Measurements from ENCODE around the gene EXOC4. TPM values are rescaled to one million over a fixed set of nuclear protein-coding genes. Genes with fewer than 3 reads are reported as not detected.

Gene EXOC4
- total RNA-seq, 1 donor from 2014 or later, result 41.3 TPM

DNA sequence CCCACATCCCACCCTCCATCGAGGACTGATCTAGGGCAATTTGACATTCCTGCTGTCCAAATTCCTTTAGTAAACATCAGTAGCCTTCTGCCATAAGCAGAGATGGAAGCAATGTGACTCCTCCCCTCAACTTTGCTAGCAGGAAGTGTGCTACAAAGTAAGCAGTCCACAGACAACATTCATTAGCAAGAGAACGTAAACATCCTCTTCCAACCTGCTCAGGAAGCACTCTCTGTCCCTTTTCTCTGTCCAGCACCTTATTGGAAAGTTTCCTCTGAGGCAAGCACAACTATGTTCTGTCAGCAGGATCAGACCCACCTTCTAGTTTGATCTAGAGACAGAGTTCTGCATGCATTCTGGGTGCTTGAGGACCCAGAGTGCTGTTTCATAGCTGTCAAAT lies 826.1 kb downstream of the EXOC4 start:
- TF ChIP-seq CTCF (conservative IDR thresholded peaks at IDR 0.05; ENCODE audit: low read depth, low read length), result no peak
- no peak for DNase-seq (ENCODE audit: low read depth)

GRCh38 chr7:134081695-134082094 lies 828.8 kb downstream of the EXOC4 start:
- DNase-seq (ENCODE audit: low read depth), result no peak

More for the DNA sequence above, 826.1 kb downstream of the EXOC4 start:
- no peak overlapping the region for H3K4me3 ChIP-seq (ENCODE audit: low read depth, low read length)

DNA sequence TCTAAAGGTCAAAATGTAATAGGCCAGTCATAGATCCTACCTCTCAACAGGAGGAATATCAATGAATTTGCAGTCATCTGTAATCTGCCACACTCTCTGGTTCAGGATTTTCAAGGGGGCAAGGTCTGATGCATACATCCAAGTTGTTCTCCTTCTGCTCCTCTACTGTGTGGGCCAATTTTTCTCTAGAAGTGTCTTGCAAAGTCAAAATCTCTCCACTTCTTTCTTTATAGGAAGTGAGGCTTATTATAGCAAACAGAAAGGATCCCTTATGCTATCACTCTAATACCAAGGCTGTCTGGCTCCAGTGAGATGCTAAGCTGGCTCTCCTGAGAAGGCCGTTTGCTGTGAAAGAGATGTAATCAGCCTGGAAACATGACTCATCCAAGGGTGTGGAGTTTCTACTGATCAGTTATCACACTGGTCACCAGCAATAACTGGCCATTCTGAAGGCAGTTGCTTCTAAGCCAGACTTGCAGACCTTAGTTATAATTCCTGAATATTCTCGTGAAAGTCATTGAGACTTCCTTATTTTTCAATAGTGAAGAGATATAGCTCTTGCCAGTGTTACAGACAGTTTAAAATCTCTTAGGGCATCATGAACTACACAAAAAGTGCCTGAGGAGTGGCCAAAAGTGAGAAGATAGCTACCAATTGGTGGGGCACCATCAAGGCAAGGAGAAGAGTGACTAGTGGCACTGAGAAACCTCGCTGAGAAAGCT lies 831.0 kb downstream of the EXOC4 start:
- no peak for DNase-seq (ENCODE audit: low read depth)
- TF ChIP-seq CTCF (conservative IDR thresholded peaks at IDR 0.05; ENCODE audit: low read depth, low read length), result no peak

More at GRCh38 chr7:134081695-134082094, 828.8 kb downstream of the EXOC4 start:
- TF ChIP-seq CTCF (conservative IDR thresholded peaks at IDR 0.05; ENCODE audit: low read depth, low read length), result no peak
- no peak overlapping the region for H3K4me3 ChIP-seq (ENCODE audit: low read depth, low read length)

DNA sequence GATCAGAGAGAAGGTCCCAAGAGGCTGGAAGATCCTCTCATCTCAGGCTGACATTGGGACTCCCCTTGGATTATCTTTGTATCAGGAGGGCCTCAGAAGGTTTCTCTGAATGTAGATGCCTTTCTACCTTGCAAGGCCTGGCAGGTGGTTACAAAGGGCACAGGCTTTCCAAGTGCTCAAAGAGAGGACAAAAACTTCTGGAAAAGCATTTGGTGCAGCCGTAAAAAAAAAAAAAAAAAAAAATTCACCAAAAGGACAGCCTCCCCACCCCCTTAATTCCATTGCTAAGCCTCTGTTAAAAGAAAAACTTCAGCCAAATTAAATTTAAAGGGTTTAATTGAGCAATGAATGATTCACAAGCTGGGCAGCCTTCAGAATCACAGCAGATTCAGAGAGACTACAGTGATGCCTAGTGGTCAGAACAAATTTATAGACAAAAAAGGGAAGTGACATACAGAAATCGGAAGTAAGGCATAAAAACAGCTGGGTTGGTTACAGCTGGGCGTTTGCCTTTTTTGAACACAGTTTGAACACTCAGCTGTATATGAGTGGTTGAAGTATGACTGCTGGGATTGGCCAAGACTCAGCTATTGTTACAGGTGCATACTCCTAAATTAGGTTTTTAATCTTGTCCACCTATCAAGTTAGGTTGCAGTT lies 831.7 kb downstream of the EXOC4 start:
- no peak overlapping the region for H3K4me3 ChIP-seq (ENCODE audit: low read depth, low read length)
- no peak for TF ChIP-seq CTCF (conservative IDR thresholded peaks at IDR 0.05; ENCODE audit: low read depth, low read length)
- no peak for DNase-seq (ENCODE audit: low read depth)

More for the DNA sequence above, 831.0 kb downstream of the EXOC4 start:
- H3K4me3 ChIP-seq (ENCODE audit: low read depth, low read length), result no peak overlapping the region

DNA sequence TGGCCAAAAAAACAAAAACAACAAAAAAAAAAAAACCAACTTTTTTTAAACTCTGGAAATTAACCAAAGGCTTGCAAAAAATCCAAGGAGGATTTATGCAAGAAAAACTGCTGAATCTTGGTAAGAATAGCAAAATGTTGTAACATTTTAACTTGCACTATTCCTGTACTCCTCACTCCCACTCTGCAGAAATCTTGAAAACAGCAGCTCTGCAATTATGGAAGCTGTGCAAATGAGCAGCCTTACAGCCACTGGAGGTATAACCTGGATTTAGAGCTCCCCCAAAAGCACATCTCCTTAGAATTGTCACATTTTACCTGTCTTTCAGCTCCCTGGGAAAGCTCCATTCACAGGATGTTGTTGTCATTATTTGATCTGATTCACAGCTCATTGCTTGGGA lies 832.4 kb downstream of the EXOC4 start:
- TF ChIP-seq CTCF (conservative IDR thresholded peaks at IDR 0.05; ENCODE audit: low read depth, low read length), result no peak
- no peak for DNase-seq (ENCODE audit: low read depth)
- H3K4me3 ChIP-seq (ENCODE audit: low read depth, low read length), result no peak overlapping the region

DNA sequence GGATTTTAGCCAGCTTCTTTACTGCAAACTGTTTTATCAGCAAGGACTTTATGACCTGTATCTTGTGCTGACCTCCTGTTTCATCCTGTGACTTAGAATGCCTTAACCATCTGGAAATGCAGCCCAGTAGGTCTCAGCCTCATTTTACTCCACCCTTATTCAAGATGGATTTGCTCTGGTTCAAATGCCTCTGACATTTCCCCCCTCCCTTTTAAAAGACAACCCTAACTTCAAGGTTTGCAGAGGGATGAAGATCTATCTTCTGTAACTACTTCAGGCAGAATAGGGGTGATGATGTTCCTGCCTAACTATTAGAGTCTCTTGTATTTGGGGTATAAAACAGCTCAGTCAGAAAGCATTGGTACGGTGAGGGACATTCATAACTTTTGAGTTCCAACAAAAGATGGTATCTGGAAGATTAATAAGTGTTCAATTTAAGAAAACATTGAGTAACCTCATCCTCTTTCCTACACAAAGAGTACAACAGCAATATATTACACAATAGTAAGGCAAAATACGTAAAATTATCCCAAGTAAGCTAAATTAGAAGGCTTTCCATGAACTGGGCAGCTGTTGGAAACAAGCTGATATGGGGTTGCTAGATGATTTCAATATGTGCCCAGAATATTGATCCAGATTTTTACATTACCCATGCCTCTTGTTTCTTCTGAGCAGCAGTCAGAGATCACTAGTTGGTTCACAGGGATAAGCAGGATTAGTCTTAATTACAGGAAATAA lies 834.3 kb downstream of the EXOC4 start:
- no peak for TF ChIP-seq CTCF (conservative IDR thresholded peaks at IDR 0.05; ENCODE audit: low read depth, low read length)
- H3K4me3 ChIP-seq (ENCODE audit: low read depth, low read length), result no peak overlapping the region
- DNase-seq (ENCODE audit: low read depth), result no peak
